Epidermal melanocyte (primary cell): ENCODE data around the gene NPC1.
"Not testable (repeated sequence)": the region's sequence is repeated elsewhere in the genome, so short reads cannot be mapped to it uniquely, and the experiment has no call there.

ENCODE experiments used
- DNase-seq: peaks from one replicate; pipeline ENCODE4 v3.0.0; 2011; ENCODE audit warnings: low spot score; ENCODE audit not compliant: insufficient read length

The NPC1 gene

GRCh38 chr18:23586249-23587196 lies at the start of gene NPC1:
Gene NPC1 (minus strand): TSS chr18:23586506. CDS start chr18:23586343, 163 bp downstream.
- peak; percentile 77 for DNase-seq

GRCh38 chr18:23636071-23636399 lies 49.7 kb upstream of the NPC1 start:
- no peak for DNase-seq

- no peak for DNase-seq
Observed at GRCh38 chr18:23635283-23636070, 49.2 kb upstream of the NPC1 start.

GRCh38 chr18:23634692-23635091 lies 48.4 kb upstream of the NPC1 start:
- no peak for DNase-seq

- no peak for DNase-seq
Observed at GRCh38 chr18:23632615-23633014, 46.3 kb upstream of the NPC1 start.

- no peak for DNase-seq
Observed at GRCh38 chr18:23631746-23632145, 45.4 kb upstream of the NPC1 start.

GRCh38 chr18:23631312-23631711 lies 45.0 kb upstream of the NPC1 start:
- DNase-seq: no peak

- DNase-seq: no peak
Observed at GRCh38 chr18:23629444-23629946, 43.2 kb upstream of the NPC1 start.

GRCh38 chr18:23627970-23628369 lies 41.7 kb upstream of the NPC1 start:
- no peak for DNase-seq

- DNase-seq: no peak
Observed at GRCh38 chr18:23627321-23627720, 41.0 kb upstream of the NPC1 start.

- DNase-seq: no peak
Observed at GRCh38 chr18:23626451-23627279, 40.4 kb upstream of the NPC1 start.

- no peak for DNase-seq
Observed at GRCh38 chr18:23623040-23623439, 36.7 kb upstream of the NPC1 start.

GRCh38 chr18:23619388-23619881 lies 33.1 kb upstream of the NPC1 start:
- no peak for DNase-seq

- no peak for DNase-seq
Observed at GRCh38 chr18:23618862-23619387, 32.6 kb upstream of the NPC1 start.

- DNase-seq: no peak
Observed at GRCh38 chr18:23617412-23618014, 31.2 kb upstream of the NPC1 start.

- no peak for DNase-seq
Observed at GRCh38 chr18:23616258-23616657, 30.0 kb upstream of the NPC1 start.

GRCh38 chr18:23614891-23615290 lies 28.6 kb upstream of the NPC1 start:
- no peak for DNase-seq

GRCh38 chr18:23614413-23614812 lies 28.1 kb upstream of the NPC1 start:
- no peak for DNase-seq

- DNase-seq: not testable (repeated sequence)
Observed at GRCh38 chr18:23613091-23613475, 26.8 kb upstream of the NPC1 start.

GRCh38 chr18:23612434-23613090 lies 26.3 kb upstream of the NPC1 start:
- DNase-seq: no peak
